A673 (cell line): ENCODE data around the gene SEZ6L. TPM values are rescaled to one million over a fixed set of nuclear protein-coding genes. Genes with fewer than 3 reads are reported as not detected.

Experiments used
- BruUV-seq: library from RNA; stranded (reverse); fragments of 400-500 nt; replicated peaks from 2 replicates; lab custom pipeline; 2021; lab: Mats Ljungman, UMichigan
- CTCF ChIA-PET: fragments of 300-600 bp; sonication (Branson Sonifier 250); formaldehyde crosslinking; loops from one replicate; lab custom pipeline; 2022; ENCODE audit warnings: antibody characterized with exemption; lab: Charles Lee
- POLR2A ChIA-PET: fragments of 300-600 bp; sonication (Branson Sonifier 250); formaldehyde crosslinking; loops from one replicate; lab custom pipeline; 2022; ENCODE audit warnings: antibody characterized with exemption; ENCODE audit not compliant: low non-redundant PET; lab: Charles Lee
- DNase-seq: peaks from one replicate; pipeline ENCODE4 v3.0.0-alpha.2; 2015; ENCODE audit warnings: low spot score
- H3K27ac ChIP-seq: fragments of 200-600 bp; sonication (generic); 2 replicates; pipeline ENCODE4 v1.5.1; 2016; ENCODE audit warnings: mixed run types, low read depth, mild to moderate bottlenecking, mixed read lengths, antibody characterized with exemption, low read length; ENCODE audit not compliant: poor library complexity, severe bottlenecking
- H3K27me3 ChIP-seq: fragments of 200-600 bp; sonication (generic); replicated peaks from 2 replicates; pipeline ENCODE4 v1.6.1; 2017; ENCODE audit warnings: mixed run types, low read depth, mild to moderate bottlenecking, mixed read lengths, antibody characterized with exemption, low read length; ENCODE audit not compliant: insufficient read depth, poor library complexity
- H3K36me3 ChIP-seq: fragments of 200-600 bp; sonication (generic); 2 replicates; pipeline ENCODE4 v1.6.1; 2016; ENCODE audit warnings: mixed run types, mild to moderate bottlenecking, mixed read lengths, antibody characterized with exemption, low read length; ENCODE audit not compliant: insufficient read depth, poor library complexity, severe bottlenecking
- H3K4me1 ChIP-seq: fragments of 200-600 bp; sonication (generic); 2 replicates; pipeline ENCODE4 v1.6.1; 2017; ENCODE audit warnings: mixed run types, mild to moderate bottlenecking, mixed read lengths, antibody characterized with exemption, low read length; ENCODE audit not compliant: insufficient read depth, poor library complexity, severe bottlenecking
- H3K4me3 ChIP-seq: fragments of 200-600 bp; sonication (generic); 2 replicates; pipeline ENCODE4 v1.5.1; 2016; ENCODE audit warnings: low read depth, mixed run types, mild to moderate bottlenecking, mixed read lengths, low read length; ENCODE audit not compliant: poor library complexity, severe bottlenecking
- H3K9me3 ChIP-seq: fragments of 200-600 bp; sonication (generic); 2 replicates; pipeline ENCODE4 v1.6.1; 2016; ENCODE audit warnings: mixed run types, low read depth, mild to moderate bottlenecking, mixed read lengths, antibody characterized with exemption, low read length; ENCODE audit not compliant: poor library complexity, severe bottlenecking
- CTCF ChIP-seq: fragments of 300-800, 200-600 bp; sonication (generic); conservative IDR thresholded peaks from 2 replicates; pipeline ENCODE4 v1.5.1; 2017; ENCODE audit warnings: low read depth, mild to moderate bottlenecking, antibody characterized with exemption, low read length, moderate library complexity, mixed read lengths
- EZH2 ChIP-seq: fragments of 200-600 bp; sonication (generic); IDR thresholded peaks from 2 replicates; pipeline ENCODE4 v1.6.1; 2017; ENCODE audit warnings: borderline replicate concordance, low read depth, mild to moderate bottlenecking, mixed read lengths, antibody characterized with exemption, low read length; ENCODE audit not compliant: poor library complexity, severe bottlenecking
- intact Hi-C: fragments of 100-400 bp; cut with micrococcal nuclease; formaldehyde crosslinking; loops from one replicate; pipeline ENCODE4 v1.10.0; 2022; ENCODE audit not compliant: unreplicated experiment
- total RNA-seq: library from RNA; stranded (reverse); gene quantifications from 2 replicates; pipeline ENCODE4 v1.2.3, GENCODE V29; 2021

The SEZ6L gene
- total RNA-seq, 1 experiment from 2014 or later = 6.3 TPM

GRCh38 chr22:26170795-26171580 is 1.7 kb downstream of the SEZ6L start:
- intact Hi-C loops = loop anchor here (5.0 to 10.0 kb wide), 2 partner anchors 161 to 316 kb away; no protein-coding TSS in a partner anchor
- H3K4me3 ChIP-seq = no peak overlapping the region
- peak; percentile 41 for DNase-seq

GRCh38 chr22:26172389-26172990 is 3.2 kb downstream of the SEZ6L start:
- Histone ChIP-seq H3K36me3 (no peaks in the 10 kb centered on the region), H3K27ac (no peak overlapping the region), H3K27me3 (peaks cover 54% of the 10 kb centered on the region), H3K4me1 (no peaks in the 10 kb centered on the region), H3K4me3 (no peak overlapping the region), H3K9me3 (no peaks in the 10 kb centered on the region)
- ChIA-PET POLR2A (no interaction called here), CTCF (interaction anchor here (0.5 to 1.1 kb wide), 7 partner anchors 10 to 319 kb away, joined by 3 to 12 read pairs (median 4); no protein-coding TSS in a partner anchor)
- peak; percentile 40 for DNase-seq
- TF ChIP-seq CTCF (peak; percentile 74), EZH2 (no peak)
- BruUV-seq = no TSS peak
- intact Hi-C loops = loop anchor here (5.0 to 10.0 kb wide), 2 partner anchors 160 to 318 kb away; no protein-coding TSS in a partner anchor

More at GRCh38 chr22:26170795-26171580, 1.7 kb downstream of the SEZ6L start:
- CTCF ChIA-PET = interaction anchor here (1.1 kb wide), 1 partner anchor 34 kb away, joined by 3 read pairs; no protein-coding TSS in a partner anchor
- no peaks in the 10 kb centered on the region for H3K36me3 ChIP-seq
- TF ChIP-seq CTCF (peak; percentile 39; the same call in 1 of the 2 replicates), EZH2 (no peak)
- no peak overlapping the region for H3K27ac ChIP-seq
- no TSS peak for BruUV-seq
- H3K9me3 ChIP-seq = no peaks in the 10 kb centered on the region
- H3K27me3 ChIP-seq = peaks cover 58% of the 10 kb centered on the region
- POLR2A ChIA-PET = no interaction called here
- H3K4me1 ChIP-seq = no peaks in the 10 kb centered on the region

GRCh38 chr22:26174280-26174679 is 5.0 kb downstream of the SEZ6L start:
- Histone ChIP-seq H3K4me3 (no peak overlapping the region), H3K9me3 (no peaks in the 10 kb centered on the region), H3K27me3 (peaks cover 36% of the 10 kb centered on the region), H3K4me1 (no peaks in the 10 kb centered on the region), H3K27ac (no peak overlapping the region), H3K36me3 (no peaks in the 10 kb centered on the region)
- DNase-seq = peak; percentile 15
- no peak for TF ChIP-seq EZH2
- TF ChIP-seq CTCF = peak; percentile 32; the same call in 1 of the 2 replicates
- BruUV-seq = no TSS peak
- ChIA-PET POLR2A (no interaction called here), CTCF (no interaction called here)
- intact Hi-C loops = loop anchor here (5.0 to 10.0 kb wide), 2 partner anchors 158 to 319 kb away; no protein-coding TSS in a partner anchor
